ENCODE data around the gene SOX21. TPM values are rescaled to one million over a fixed set of nuclear protein-coding genes. Genes with fewer than 3 reads are reported as not detected.
"Not testable (repeated sequence)": the region's sequence is repeated elsewhere in the genome, so short reads cannot be mapped to it uniquely, and the experiment has no call there.

SOX21 gene
- total RNA-seq, 5 donors from 2014 or later (not counting 1 experiment from before 2014, with no cell fraction given) = not detected

GRCh38 chr13:94739235-94739634 is 26.9 kb upstream of the SOX21 start:
- no peaks in the 10 kb centered on the region for H3K9me3 Mint-ChIP-seq
- H3K27me3 Mint-ChIP-seq = peaks cover 22% of the 10 kb centered on the region in 2 donors
- no peak overlapping the region for H3K27ac ChIP-seq (ENCODE audit: low read length)
- H3K27me3 ChIP-seq (replicated peaks in 1 of 2; ENCODE audit: control insufficient read depth in 2 of 2, extremely low read depth in 1 of 2, insufficient read depth in 2 of 2, low read length in 1 of 2) = peaks cover 0 to 2% of the 10 kb centered on the region in 2 experiments
- no peaks in the 10 kb centered on the region for H3K4me1 Mint-ChIP-seq
- ATAC-seq (replicated peaks in 1 of 4) = no peak
- H3K27ac Mint-ChIP-seq = no peak overlapping the region
- H3K9me3 ChIP-seq = no peaks in the 10 kb centered on the region
- ChIA-PET POLR2A (no interaction called here), CTCF (no interaction called here)
- no peak overlapping the region for H3K4me3 ChIP-seq (ENCODE audit: control insufficient read depth in 1 of 2, extremely low read depth in 1 of 2, low read length in 1 of 2)
- H3K36me3 ChIP-seq (ENCODE audit: control insufficient read depth in 2 of 2, extremely low read depth in 1 of 2, insufficient read depth in 1 of 2, low read length in 1 of 2) = no peaks in the 10 kb centered on the region
- H3K36me3 Mint-ChIP-seq = no peaks in the 10 kb centered on the region
- no peak overlapping the region for H3K4me3 Mint-ChIP-seq
- 100% methylated on average over 2 of the region's 4 CpGs for WGBS (ENCODE audit: insufficient coverage)
- no peaks in the 10 kb centered on the region for H3K4me1 ChIP-seq (ENCODE audit: control insufficient read depth in 1 of 2, extremely low read depth in 1 of 2, insufficient read depth in 2 of 2, low read length in 2 of 2)
- no peak for DNase-seq

GRCh38 chr13:94731028-94731427 is 18.7 kb upstream of the SOX21 start:
- ChIA-PET CTCF (no interaction called here), POLR2A (no interaction called here)
- H3K4me3 ChIP-seq (ENCODE audit: control insufficient read depth in 1 of 2, extremely low read depth in 1 of 2, low read length in 1 of 2) = no peak overlapping the region
- no peaks in the 10 kb centered on the region for H3K9me3 ChIP-seq
- no CpG with 5 or more reads among the region's 3 CpGs for WGBS (ENCODE audit: insufficient coverage)
- H3K27ac ChIP-seq (ENCODE audit: low read length) = no peak overlapping the region
- peaks cover 0 to 4% (median 0%) of the 10 kb centered on the region in 3 donors for H3K9me3 Mint-ChIP-seq
- ATAC-seq (replicated peaks in 1 of 4) = no peak
- no peak overlapping the region for H3K27ac Mint-ChIP-seq
- H3K4me1 Mint-ChIP-seq = no peaks in the 10 kb centered on the region
- H3K36me3 Mint-ChIP-seq = no peaks in the 10 kb centered on the region
- H3K27me3 Mint-ChIP-seq = peaks cover 11 to 12% of the 10 kb centered on the region in 2 donors
- H3K36me3 ChIP-seq (ENCODE audit: control insufficient read depth in 2 of 2, extremely low read depth in 1 of 2, insufficient read depth in 1 of 2, low read length in 1 of 2) = no peaks in the 10 kb centered on the region
- no peak overlapping the region for H3K4me3 Mint-ChIP-seq
- no peaks in the 10 kb centered on the region for H3K4me1 ChIP-seq (ENCODE audit: control insufficient read depth in 1 of 2, extremely low read depth in 1 of 2, insufficient read depth in 2 of 2, low read length in 2 of 2)
- no peak for DNase-seq
- no peaks in the 10 kb centered on the region for H3K27me3 ChIP-seq (replicated peaks in 1 of 2; ENCODE audit: control insufficient read depth in 2 of 2, extremely low read depth in 1 of 2, insufficient read depth in 2 of 2, low read length in 1 of 2)

- H3K27ac Mint-ChIP-seq; H3K27me3 ChIP-seq (replicated peaks in 1 of 2; ENCODE audit: control insufficient read depth in 2 of 2, extremely low read depth in 1 of 2, insufficient read depth in 2 of 2, low read length in 1 of 2); H3K36me3 Mint-ChIP-seq; H3K9me3 Mint-ChIP-seq; H3K36me3 ChIP-seq (ENCODE audit: control insufficient read depth in 2 of 2, extremely low read depth in 1 of 2, insufficient read depth in 1 of 2, low read length in 1 of 2); H3K4me1 ChIP-seq (ENCODE audit: control insufficient read depth in 1 of 2, extremely low read depth in 1 of 2, insufficient read depth in 2 of 2, low read length in 2 of 2); POLR2A ChIA-PET; H3K9me3 ChIP-seq; DNase-seq; H3K27ac ChIP-seq (ENCODE audit: low read length); H3K4me3 Mint-ChIP-seq; CTCF ChIA-PET; H3K4me1 Mint-ChIP-seq; H3K4me3 ChIP-seq (ENCODE audit: control insufficient read depth in 1 of 2, extremely low read depth in 1 of 2, low read length in 1 of 2); ATAC-seq (replicated peaks in 1 of 4): not testable (repeated sequence)
- no CpG with 5 or more reads among the region's 1 CpG for WGBS (ENCODE audit: insufficient coverage)
- peaks cover 9 to 12% of the 10 kb centered on the region in 2 donors for H3K27me3 Mint-ChIP-seq
Observed at GRCh38 chr13:94729941-94730340, 17.6 kb upstream of the SOX21 start.

DNA sequence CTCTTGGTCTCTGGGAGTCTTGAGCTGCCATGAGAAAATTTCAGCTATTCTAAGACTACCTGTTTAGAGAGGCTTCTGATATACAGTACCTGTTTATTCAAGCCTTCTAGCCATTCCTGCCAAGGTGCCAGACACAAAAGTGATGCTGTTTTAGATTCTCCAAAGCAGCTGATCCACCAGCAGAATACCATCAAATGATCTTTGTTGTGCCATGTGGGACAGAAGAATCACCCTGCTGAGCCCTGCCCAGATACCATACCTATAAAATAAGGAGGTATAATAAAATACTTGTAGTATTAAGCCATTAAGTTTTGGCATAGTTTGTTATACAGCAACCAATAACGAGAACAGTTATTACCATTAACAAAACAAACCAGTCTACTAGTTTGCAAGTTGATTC is 14.1 kb upstream of the SOX21 start:
- CTCF ChIA-PET = no interaction called here
- no CpG with 5 or more reads among the region's 1 CpG for WGBS (ENCODE audit: insufficient coverage)
- H3K4me1 ChIP-seq (ENCODE audit: control insufficient read depth in 1 of 2, extremely low read depth in 1 of 2, insufficient read depth in 2 of 2, low read length in 2 of 2) = no peaks in the 10 kb centered on the region
- H3K27ac ChIP-seq (ENCODE audit: low read length) = no peak overlapping the region
- H3K9me3 ChIP-seq = no peaks in the 10 kb centered on the region
- no peaks in the 10 kb centered on the region for H3K36me3 Mint-ChIP-seq
- DNase-seq (no peak), ATAC-seq (replicated peaks in 1 of 4) (no peak)
- no peak overlapping the region for H3K4me3 Mint-ChIP-seq
- no peaks in the 10 kb centered on the region for H3K36me3 ChIP-seq (ENCODE audit: control insufficient read depth in 2 of 2, extremely low read depth in 1 of 2, insufficient read depth in 1 of 2, low read length in 1 of 2)
- peaks cover 28 to 31% of the 10 kb centered on the region in 2 donors for H3K27me3 Mint-ChIP-seq
- H3K4me3 ChIP-seq (ENCODE audit: control insufficient read depth in 1 of 2, extremely low read depth in 1 of 2, low read length in 1 of 2) = no peak overlapping the region
- POLR2A ChIA-PET = no interaction called here
- peaks cover 0 to 7% (median 4%) of the 10 kb centered on the region in 3 donors for H3K9me3 Mint-ChIP-seq
- H3K27me3 ChIP-seq (replicated peaks in 1 of 2; ENCODE audit: control insufficient read depth in 2 of 2, extremely low read depth in 1 of 2, insufficient read depth in 2 of 2, low read length in 1 of 2) = peaks cover 0 to 8% of the 10 kb centered on the region in 2 experiments
- H3K27ac Mint-ChIP-seq = no peak overlapping the region
- no peaks in the 10 kb centered on the region for H3K4me1 Mint-ChIP-seq

- Histone ChIP-seq H3K9me3 (no peaks in the 10 kb centered on the region), H3K27ac (ENCODE audit: low read length) (no peak overlapping the region), H3K27me3 (replicated peaks in 1 of 2; ENCODE audit: control insufficient read depth in 2 of 2, extremely low read depth in 1 of 2, insufficient read depth in 2 of 2, low read length in 1 of 2) (peaks cover 0 to 19% of the 10 kb centered on the region in 2 experiments), H3K36me3 (ENCODE audit: control insufficient read depth in 2 of 2, extremely low read depth in 1 of 2, insufficient read depth in 1 of 2, low read length in 1 of 2) (no peaks in the 10 kb centered on the region), H3K4me3 (ENCODE audit: control insufficient read depth in 1 of 2, extremely low read depth in 1 of 2, low read length in 1 of 2) (no peak overlapping the region), H3K4me1 (ENCODE audit: control insufficient read depth in 1 of 2, extremely low read depth in 1 of 2, insufficient read depth in 2 of 2, low read length in 2 of 2) (no peaks in the 10 kb centered on the region)
- H3K4me1 Mint-ChIP-seq = no peaks in the 10 kb centered on the region
- H3K4me3 Mint-ChIP-seq = no peak overlapping the region
- 81% methylated on average over 3 of the region's 9 CpGs for WGBS (ENCODE audit: insufficient coverage)
- no peak overlapping the region for H3K27ac Mint-ChIP-seq
- peaks cover 26 to 30% of the 10 kb centered on the region in 2 donors for H3K27me3 Mint-ChIP-seq
- H3K36me3 Mint-ChIP-seq = no peaks in the 10 kb centered on the region
- H3K9me3 Mint-ChIP-seq = peaks cover 0 to 4% (median 4%) of the 10 kb centered on the region in 3 donors
- ATAC-seq (replicated peaks in 1 of 4) (no peak), DNase-seq (no peak)
- POLR2A ChIA-PET = no interaction called here
- CTCF ChIA-PET = no interaction called here
Observed at GRCh38 chr13:94722609-94723345, 10.4 kb upstream of the SOX21 start.

GRCh38 chr13:94718697-94719096 is 6.4 kb upstream of the SOX21 start:
- CTCF ChIA-PET; H3K4me1 ChIP-seq (ENCODE audit: control insufficient read depth in 1 of 2, extremely low read depth in 1 of 2, insufficient read depth in 2 of 2, low read length in 2 of 2); ATAC-seq (replicated peaks in 1 of 4); POLR2A ChIA-PET; H3K4me3 ChIP-seq (ENCODE audit: control insufficient read depth in 1 of 2, extremely low read depth in 1 of 2, low read length in 1 of 2); H3K27ac Mint-ChIP-seq; H3K36me3 ChIP-seq (ENCODE audit: control insufficient read depth in 2 of 2, extremely low read depth in 1 of 2, insufficient read depth in 1 of 2, low read length in 1 of 2); DNase-seq; H3K27ac ChIP-seq (ENCODE audit: low read length); H3K4me3 Mint-ChIP-seq; H3K4me1 Mint-ChIP-seq; H3K36me3 Mint-ChIP-seq; H3K9me3 ChIP-seq; H3K9me3 Mint-ChIP-seq: not testable (repeated sequence)
- no CpG with 5 or more reads among the region's 1 CpG for WGBS (ENCODE audit: insufficient coverage)
- H3K27me3 ChIP-seq (replicated peaks in 1 of 2; ENCODE audit: control insufficient read depth in 2 of 2, extremely low read depth in 1 of 2, insufficient read depth in 2 of 2, low read length in 1 of 2) = peaks cover 5 to 19% of the 10 kb centered on the region in 2 experiments
- peaks cover 55 to 65% of the 10 kb centered on the region in 2 donors for H3K27me3 Mint-ChIP-seq

Measured in T-cell (primary cell).